Measurements from ENCODE around the gene DUSP3.

The DUSP3 gene

GRCh38 chr17:43813386-43813785 lies 34.6 kb upstream of the DUSP3 start:
- TF ChIP-seq CTCF (IDR thresholded peaks at IDR 0.05; ENCODE audit: low read depth, low read length): no peak
- no peak overlapping the region for H3K4me3 ChIP-seq (replicated peaks in 1 of 2; ENCODE audit: low read depth in 2 of 2, low read length in 2 of 2)
- no peak for DNase-seq (ENCODE audit: low read depth in 2 of 2)

DNA sequence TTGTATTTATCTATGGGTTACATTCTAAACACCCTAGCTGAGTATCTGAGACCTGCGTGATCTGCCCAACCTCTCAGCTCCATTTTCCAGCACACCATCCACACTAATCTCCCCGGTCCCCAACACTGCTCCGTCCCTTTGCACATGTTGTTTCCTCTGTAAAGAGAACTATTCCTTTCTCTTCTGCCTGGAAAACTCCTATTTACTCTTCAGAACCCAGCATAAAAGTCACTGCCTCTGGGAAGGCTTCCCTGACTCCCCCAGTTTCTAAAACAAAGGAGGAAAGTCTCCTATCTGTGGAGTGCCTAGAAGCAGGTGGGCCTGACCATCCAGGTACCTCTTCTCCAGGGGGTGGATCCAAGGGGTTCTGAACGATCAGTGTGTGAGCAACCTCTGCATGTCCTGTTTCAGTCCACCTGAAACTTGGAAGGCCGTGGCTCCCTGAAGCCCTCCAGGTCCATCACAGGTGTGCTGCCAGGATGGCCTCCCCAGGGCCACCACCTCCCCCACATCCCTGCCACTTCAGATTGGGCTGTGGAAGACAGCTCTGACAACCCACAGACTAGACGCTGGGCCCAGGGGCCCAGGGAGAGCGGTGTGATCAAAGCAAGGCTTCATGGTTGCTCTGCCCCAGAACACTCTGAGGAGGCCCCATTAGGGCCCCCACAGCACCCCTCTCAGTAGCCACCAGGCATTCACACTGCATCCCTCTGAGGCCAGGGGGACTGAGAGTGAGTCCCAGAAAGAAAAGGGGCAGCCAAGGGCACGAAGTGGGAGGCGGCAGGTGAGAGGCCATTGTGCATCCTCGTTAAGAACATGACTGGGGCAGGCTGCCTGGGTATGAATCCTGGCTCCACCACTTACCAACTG lies 33.9 kb upstream of the DUSP3 start:
- DNase-seq (ENCODE audit: low read depth in 2 of 2): no peak
- no peak overlapping the region for H3K4me3 ChIP-seq (replicated peaks in 1 of 2; ENCODE audit: low read depth in 2 of 2, low read length in 2 of 2)
- TF ChIP-seq CTCF (IDR thresholded peaks at IDR 0.05; ENCODE audit: low read depth, low read length): no peak

GRCh38 chr17:43810823-43811222 lies 32.0 kb upstream of the DUSP3 start:
- no peak for DNase-seq (ENCODE audit: low read depth in 2 of 2)
- no peak for TF ChIP-seq CTCF (IDR thresholded peaks at IDR 0.05; ENCODE audit: low read depth, low read length)
- H3K4me3 ChIP-seq (replicated peaks in 1 of 2; ENCODE audit: low read depth in 2 of 2, low read length in 2 of 2): no peak overlapping the region

DNA sequence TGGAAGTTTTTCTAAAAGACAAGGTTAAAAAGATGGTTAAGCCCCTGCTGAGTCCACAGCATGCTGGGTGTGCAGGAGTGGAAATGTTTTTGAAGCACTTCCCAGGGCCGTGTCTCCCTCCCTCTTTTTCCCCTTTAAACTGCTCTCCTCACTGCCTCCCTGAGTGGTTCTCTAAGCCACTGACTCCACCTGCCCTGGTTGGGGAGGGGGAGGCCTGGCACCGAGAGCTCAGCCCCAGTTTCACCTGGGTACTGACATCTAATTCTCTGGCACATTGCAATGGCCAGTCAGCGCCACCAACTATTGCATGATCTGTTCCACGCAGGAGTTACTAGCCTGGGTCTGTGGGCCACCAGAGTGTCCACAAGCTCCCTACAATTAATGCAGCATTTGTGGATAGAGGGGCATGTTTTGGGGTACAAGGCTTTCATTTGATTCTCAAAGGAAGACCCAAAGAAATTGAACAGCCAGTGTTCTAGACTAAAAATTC lies 31.5 kb upstream of the DUSP3 start:
- no peak for TF ChIP-seq CTCF (IDR thresholded peaks at IDR 0.05; ENCODE audit: low read depth, low read length)
- no peak for DNase-seq (ENCODE audit: low read depth in 2 of 2)
- H3K4me3 ChIP-seq (replicated peaks in 1 of 2; ENCODE audit: low read depth in 2 of 2, low read length in 2 of 2): no peak overlapping the region

GRCh38 chr17:43809121-43809520 lies 30.3 kb upstream of the DUSP3 start:
- no peak overlapping the region for H3K4me3 ChIP-seq (replicated peaks in 1 of 2; ENCODE audit: low read depth in 2 of 2, low read length in 2 of 2)
- no peak for DNase-seq (ENCODE audit: low read depth in 2 of 2)
- no peak for TF ChIP-seq CTCF (IDR thresholded peaks at IDR 0.05; ENCODE audit: low read depth, low read length)

DNA sequence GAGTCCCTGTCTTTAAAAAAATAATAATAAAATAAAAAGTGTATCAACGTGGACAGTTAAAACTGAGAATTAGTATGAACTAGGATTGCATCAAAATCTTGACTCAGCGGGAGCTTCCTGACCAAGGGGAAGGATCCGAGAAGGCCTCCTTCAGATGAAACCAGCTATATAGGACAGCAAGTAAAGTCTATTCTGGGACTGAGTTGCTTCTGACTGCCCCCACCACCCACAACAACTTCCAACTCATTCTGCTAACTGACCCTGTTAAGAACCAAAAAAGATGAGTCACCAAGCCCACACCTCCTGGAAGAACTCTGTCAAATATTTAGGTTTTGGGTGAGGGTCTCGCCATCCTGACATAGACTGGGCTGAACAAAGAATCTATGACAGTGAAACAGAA lies 29.3 kb upstream of the DUSP3 start:
- H3K4me3 ChIP-seq (replicated peaks in 1 of 2; ENCODE audit: low read depth in 2 of 2, low read length in 2 of 2): no peak overlapping the region
- TF ChIP-seq CTCF (IDR thresholded peaks at IDR 0.05; ENCODE audit: low read depth, low read length): no peak
- DNase-seq (ENCODE audit: low read depth in 2 of 2): no peak
